Activated naive CD8-positive, alpha-beta T cell treated with anti-CD3 and anti-CD28 coated beads, Interleukin-2, amount 50 U/mL, for 24 hours (primary cell): ENCODE results near the gene COBL.

ENCODE experiments used
- ATAC-seq: fragments of 150-1000 bp; cut with Tn5 transposase; one replicate; pipeline ENCODE4 v1.10.0; 2021
- DNase-seq: peaks from one replicate; pipeline ENCODE4 v3.0.0; 2021
- H3K27ac Mint-ChIP-seq: one replicate; pipeline ENCODE4 v1.8.0; 2021; ENCODE audit warnings: mild to moderate bottlenecking, mixed read lengths
- H3K27me3 Mint-ChIP-seq: one replicate; pipeline ENCODE4 v1.8.0; 2021; ENCODE audit warnings: mixed read lengths
- H3K36me3 Mint-ChIP-seq: one replicate; pipeline ENCODE4 v1.8.0; 2021; ENCODE audit warnings: low read depth, mixed read lengths
- H3K4me1 Mint-ChIP-seq: one replicate; pipeline ENCODE4 v1.8.0; 2021; ENCODE audit warnings: mixed read lengths
- H3K4me3 Mint-ChIP-seq: one replicate; pipeline ENCODE4 v1.8.0; 2021; ENCODE audit warnings: mild to moderate bottlenecking, moderate library complexity, mixed read lengths
- H3K9me3 Mint-ChIP-seq: one replicate; pipeline ENCODE4 v1.8.0; 2021; ENCODE audit warnings: mixed read lengths

Gene COBL

DNA sequence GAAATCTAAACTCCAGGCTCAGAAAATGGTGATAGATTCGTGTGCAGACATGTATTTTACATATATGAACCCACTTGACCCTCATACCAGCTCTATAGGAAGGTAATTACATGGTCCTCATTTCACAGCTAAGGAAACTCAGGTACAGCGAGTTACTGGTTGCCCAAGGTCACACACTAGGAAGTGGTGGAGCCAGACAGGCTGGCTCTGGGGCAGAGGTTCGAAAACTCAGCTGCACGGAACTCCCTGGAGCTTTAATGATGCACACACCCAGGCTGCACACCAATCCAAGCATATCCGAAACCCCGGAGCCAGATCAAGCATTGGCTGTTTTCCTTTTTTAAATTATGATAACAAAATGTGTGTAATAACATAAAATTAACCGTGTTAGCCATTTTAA is 172.4 kb downstream of the COBL start:
- H3K4me3 Mint-ChIP-seq: no peak overlapping the region
- peaks cover 9% of the 10 kb centered on the region for H3K9me3 Mint-ChIP-seq

DNA sequence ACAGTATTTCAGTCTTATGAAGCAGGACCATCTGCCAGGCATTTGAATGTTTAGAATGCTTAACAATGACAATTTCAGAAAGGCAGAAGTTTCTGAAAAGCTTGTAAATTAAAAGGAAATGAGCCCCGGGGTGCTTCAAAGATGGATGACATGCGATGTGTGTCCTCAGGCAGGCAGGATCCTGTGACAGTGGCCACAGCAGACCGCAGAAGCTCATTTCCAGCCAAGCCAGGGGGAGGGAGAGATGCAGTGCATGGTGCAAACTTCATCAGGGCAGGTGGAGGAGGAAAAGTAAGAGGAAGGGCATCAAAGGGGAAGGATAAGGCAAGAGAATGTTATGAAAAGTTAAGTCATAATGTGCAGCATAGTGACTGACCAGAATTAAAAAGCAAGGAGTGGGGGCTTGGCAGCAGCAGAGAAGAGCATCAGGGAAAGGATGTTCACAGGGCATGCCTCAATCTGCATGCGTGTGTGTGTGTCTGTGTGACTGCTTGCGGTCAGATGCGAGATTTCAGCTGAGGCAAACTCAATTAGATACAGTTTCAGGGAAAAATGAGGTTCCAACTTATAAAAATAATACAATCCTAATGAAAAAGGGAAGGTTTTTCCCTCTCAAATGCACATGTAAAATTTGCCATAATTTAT is 173.7 kb downstream of the COBL start:
- H3K4me1 Mint-ChIP-seq: peaks cover 12% of the 10 kb centered on the region
- DNase-seq (no peak), ATAC-seq (no peak)
- H3K9me3 Mint-ChIP-seq: peaks cover 4% of the 10 kb centered on the region
- no peaks in the 10 kb centered on the region for H3K36me3 Mint-ChIP-seq
- H3K27ac Mint-ChIP-seq: no peak overlapping the region
- peaks cover 4% of the 10 kb centered on the region for H3K27me3 Mint-ChIP-seq
- H3K4me3 Mint-ChIP-seq: no peak overlapping the region

More for the DNA sequence above, 172.4 kb downstream of the COBL start:
- no peak overlapping the region for H3K27ac Mint-ChIP-seq
- peaks cover 4% of the 10 kb centered on the region for H3K36me3 Mint-ChIP-seq
- peaks cover 12% of the 10 kb centered on the region for H3K4me1 Mint-ChIP-seq
- H3K27me3 Mint-ChIP-seq: peaks cover 4% of the 10 kb centered on the region
- DNase-seq (no peak), ATAC-seq (no peak)

DNA sequence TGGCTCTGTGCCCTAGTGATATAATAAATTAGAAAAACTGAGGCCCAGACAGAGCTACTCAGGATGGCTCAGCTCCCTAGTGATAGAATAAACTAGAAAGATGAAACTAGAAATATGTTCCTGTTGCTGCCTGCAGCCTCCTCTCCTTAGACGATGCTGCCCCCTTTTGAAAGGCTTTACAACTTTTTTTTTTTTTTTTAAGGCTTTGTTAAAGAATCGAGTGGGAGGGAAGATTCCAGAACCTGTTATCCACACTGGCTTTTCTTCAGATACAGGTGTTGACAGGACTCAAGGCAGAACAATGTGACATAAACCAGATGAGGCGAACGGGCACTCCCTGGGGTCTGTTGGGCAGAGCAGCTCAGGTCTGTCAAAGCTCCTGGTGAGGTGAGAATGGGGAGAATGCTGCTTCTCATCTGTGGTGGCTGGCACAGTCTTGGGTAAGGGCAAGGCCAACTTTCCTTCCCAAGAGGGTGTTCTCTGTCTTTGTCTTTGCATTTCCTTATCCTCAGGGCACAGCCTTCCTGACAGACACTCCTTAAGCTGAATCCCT is 175.1 kb downstream of the COBL start:
- no peak for DNase-seq
- ATAC-seq: no peak
- Mint-ChIP-seq H3K9me3 (no peaks in the 10 kb centered on the region), H3K36me3 (no peaks in the 10 kb centered on the region), H3K4me1 (peaks cover 12% of the 10 kb centered on the region), H3K4me3 (no peak overlapping the region), H3K27ac (no peak overlapping the region), H3K27me3 (peaks cover 4% of the 10 kb centered on the region)

DNA sequence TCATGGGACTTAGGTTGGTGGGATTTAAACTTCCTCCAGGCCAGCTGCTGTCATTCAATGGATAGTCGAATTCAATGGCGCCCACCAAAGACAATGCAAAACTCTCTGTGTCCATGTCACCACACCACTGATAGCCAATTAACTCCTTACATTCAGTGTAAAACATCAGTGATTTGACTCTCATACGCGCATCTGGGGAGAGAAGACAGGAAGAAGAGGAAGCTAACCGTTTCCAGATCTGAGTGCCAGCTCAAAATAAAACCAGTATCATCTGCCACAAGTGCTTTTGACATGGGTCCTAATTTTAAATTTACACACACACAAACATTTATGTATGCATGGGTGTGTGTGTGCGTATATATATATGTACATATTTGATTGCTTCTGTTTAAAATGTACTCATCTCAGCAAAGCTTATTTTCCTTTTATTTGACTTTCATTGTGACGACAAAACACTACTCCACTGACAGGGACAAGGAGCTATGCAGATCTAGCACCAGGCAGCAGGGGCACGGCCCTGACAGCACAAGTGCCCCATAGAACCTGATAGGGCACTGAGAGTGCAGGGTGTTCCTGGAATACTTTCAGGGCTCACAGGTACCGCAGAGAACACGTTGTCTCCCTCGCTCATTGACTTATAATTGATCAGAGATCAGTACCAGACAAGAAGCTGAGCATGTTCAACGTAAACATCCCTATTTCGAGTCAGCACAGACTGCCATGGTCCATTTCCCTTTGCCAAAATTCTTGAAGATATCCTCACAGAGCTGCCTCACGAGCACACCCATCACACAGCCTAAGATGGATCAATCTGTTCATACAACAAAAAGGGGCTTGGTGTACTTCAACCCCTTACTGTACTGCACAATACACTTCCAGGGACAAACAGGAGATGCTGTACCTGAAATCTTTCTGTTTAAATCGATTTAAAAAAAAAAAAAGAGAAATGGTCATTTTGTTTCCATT is 176.1 kb downstream of the COBL start:
- no peaks in the 10 kb centered on the region for H3K36me3 Mint-ChIP-seq
- H3K27me3 Mint-ChIP-seq: peaks cover 4% of the 10 kb centered on the region
- H3K9me3 Mint-ChIP-seq: no peaks in the 10 kb centered on the region
- peaks cover 12% of the 10 kb centered on the region for H3K4me1 Mint-ChIP-seq
- no peak for DNase-seq
- no peak for ATAC-seq
- no peak overlapping the region for H3K4me3 Mint-ChIP-seq
- H3K27ac Mint-ChIP-seq: no peak overlapping the region

DNA sequence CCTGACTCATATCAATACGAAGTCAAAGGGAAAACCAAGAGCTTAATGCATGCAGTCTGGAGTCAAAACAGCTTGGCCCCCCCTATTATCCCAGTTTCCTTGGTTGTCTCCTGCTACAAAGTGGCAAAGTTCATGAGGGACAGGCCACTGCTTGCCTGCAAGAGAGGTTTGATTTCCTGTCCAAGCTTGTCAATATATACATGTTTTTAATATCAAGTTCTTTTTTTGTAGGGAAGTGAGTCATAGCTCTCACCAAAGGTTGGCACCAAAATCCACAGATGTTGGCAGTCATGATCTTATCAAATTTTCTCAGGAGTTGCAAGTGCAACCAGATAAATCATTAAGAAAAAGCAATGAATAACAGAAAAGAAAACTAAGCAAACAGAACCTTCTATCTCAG is 176.8 kb downstream of the COBL start:
- DNase-seq: no peak
- Mint-ChIP-seq H3K4me3 (no peak overlapping the region), H3K36me3 (no peaks in the 10 kb centered on the region), H3K27ac (no peak overlapping the region), H3K27me3 (peaks cover 4% of the 10 kb centered on the region), H3K9me3 (no peaks in the 10 kb centered on the region), H3K4me1 (peaks cover 12% of the 10 kb centered on the region)
- peak; percentile 33 for ATAC-seq

DNA sequence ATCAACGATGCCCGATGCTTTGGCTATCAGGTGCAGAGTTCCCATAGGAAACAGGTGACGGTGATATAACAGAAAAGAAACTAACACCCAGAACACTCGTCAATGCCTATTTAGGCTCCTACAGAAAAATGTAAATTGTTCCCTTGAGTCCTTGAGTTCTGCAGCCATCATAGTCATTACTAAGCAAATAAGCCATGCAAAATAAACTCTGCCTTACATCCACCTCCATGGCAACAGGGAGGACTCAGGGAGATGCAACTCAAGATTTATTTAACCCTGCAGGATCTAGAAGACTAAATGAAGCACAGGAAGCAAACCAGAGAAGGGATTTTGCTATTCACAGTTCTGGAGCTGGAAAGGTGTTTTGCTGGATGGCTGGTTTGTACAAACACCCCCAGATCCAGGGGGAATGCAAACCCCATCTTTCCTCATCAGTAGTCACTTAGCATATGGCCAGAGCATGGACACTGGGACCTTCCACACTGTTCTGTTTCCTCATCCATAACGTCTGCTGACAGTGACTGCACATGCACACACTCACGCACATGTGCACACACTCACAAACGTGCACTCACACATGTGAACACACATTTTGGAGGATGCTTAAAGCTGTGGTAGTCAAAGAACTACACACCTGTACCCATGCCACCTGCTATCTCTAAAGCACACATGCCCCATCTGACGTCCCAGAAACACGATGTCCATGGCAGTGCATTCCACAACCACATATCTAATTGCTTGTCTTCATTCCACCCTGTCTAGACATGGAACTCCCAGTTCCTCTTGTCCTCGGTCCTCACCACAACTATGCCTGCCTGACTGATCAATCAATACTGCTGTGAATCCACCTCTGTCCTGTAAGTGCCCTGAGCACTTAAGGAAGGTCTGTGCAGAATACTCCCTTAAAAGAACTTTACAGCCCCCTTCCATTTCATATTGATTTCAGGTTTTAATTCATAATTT is 178.2 kb downstream of the COBL start:
- H3K36me3 Mint-ChIP-seq: no peaks in the 10 kb centered on the region
- no peak overlapping the region for H3K4me3 Mint-ChIP-seq
- no peaks in the 10 kb centered on the region for H3K9me3 Mint-ChIP-seq
- H3K27me3 Mint-ChIP-seq: peaks cover 4% of the 10 kb centered on the region
- no peak overlapping the region for H3K27ac Mint-ChIP-seq
- H3K4me1 Mint-ChIP-seq: peaks cover 12% of the 10 kb centered on the region
- ATAC-seq (no peak), DNase-seq (no peak)

DNA sequence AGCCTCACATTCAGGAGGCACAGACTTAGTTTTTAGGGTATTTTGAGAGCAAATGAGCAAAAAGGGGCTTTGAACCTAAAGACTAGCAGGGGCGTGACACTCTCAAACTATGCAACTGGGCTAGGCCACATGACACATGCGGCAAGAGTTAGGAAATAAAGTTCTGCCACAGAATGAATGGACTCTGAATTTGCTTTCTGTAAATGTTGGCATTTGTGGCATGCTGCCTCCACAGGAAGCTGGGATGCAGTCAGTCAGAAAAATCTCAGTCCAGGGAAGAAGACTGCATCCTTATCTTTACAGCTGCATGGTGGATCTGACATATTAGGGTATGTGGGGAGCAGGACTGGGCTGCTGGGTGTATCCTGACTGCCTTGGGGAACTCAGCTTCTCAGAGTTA is 181.0 kb downstream of the COBL start:
- Mint-ChIP-seq H3K27me3 (no peaks in the 10 kb centered on the region), H3K4me3 (no peak overlapping the region), H3K4me1 (peaks cover 10% of the 10 kb centered on the region), H3K27ac (no peak overlapping the region), H3K36me3 (no peaks in the 10 kb centered on the region), H3K9me3 (no peaks in the 10 kb centered on the region)
- DNase-seq (no peak), ATAC-seq (no peak)

DNA sequence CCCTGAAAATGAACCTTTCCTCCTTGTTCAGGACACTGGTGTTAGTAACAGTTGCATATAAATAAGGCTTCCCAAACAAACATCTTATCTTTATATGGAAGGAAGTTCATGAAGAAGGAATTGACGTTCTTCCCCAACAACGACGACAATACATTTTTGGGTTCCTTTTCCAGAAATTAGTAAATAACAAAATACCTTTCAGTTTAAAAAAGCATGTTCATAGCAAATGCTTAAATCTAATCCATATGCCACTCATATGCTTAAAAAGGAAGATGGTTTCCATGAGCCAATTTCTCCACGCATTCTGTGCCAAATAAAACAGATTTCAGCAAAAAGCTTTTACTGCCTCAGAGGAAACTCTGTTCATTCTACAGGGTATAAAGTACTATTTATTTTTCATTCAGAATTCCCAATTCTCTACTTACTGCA is 182.6 kb downstream of the COBL start:
- ATAC-seq (no peak), DNase-seq (no peak)
- Mint-ChIP-seq H3K9me3 (no peaks in the 10 kb centered on the region), H3K4me1 (no peaks in the 10 kb centered on the region), H3K36me3 (no peaks in the 10 kb centered on the region), H3K4me3 (no peak overlapping the region), H3K27ac (no peak overlapping the region), H3K27me3 (no peaks in the 10 kb centered on the region)

DNA sequence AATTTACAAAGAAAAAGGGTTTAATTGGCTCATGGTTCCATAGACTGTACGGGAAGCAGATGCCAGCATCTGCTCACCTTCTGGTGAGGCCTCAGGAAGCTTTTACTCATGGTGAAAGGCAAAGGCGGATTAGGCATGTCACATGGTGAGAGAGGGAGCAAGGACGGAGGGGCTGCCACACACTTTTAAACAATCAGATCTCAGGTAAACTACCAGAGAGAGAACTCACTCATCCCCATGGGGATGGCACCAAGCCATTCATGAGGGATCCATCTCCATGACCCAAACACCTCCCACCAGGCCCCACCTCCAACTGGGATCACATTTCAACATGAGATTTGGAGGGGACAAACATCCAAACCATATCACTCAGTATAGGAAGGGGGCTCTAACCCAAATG is 183.9 kb downstream of the COBL start:
- H3K4me1 Mint-ChIP-seq: no peaks in the 10 kb centered on the region
- H3K27me3 Mint-ChIP-seq: no peaks in the 10 kb centered on the region
- H3K4me3 Mint-ChIP-seq: no peak overlapping the region
- H3K9me3 Mint-ChIP-seq: no peaks in the 10 kb centered on the region
- no peaks in the 10 kb centered on the region for H3K36me3 Mint-ChIP-seq
- DNase-seq (no peak), ATAC-seq (no peak)
- no peak overlapping the region for H3K27ac Mint-ChIP-seq

DNA sequence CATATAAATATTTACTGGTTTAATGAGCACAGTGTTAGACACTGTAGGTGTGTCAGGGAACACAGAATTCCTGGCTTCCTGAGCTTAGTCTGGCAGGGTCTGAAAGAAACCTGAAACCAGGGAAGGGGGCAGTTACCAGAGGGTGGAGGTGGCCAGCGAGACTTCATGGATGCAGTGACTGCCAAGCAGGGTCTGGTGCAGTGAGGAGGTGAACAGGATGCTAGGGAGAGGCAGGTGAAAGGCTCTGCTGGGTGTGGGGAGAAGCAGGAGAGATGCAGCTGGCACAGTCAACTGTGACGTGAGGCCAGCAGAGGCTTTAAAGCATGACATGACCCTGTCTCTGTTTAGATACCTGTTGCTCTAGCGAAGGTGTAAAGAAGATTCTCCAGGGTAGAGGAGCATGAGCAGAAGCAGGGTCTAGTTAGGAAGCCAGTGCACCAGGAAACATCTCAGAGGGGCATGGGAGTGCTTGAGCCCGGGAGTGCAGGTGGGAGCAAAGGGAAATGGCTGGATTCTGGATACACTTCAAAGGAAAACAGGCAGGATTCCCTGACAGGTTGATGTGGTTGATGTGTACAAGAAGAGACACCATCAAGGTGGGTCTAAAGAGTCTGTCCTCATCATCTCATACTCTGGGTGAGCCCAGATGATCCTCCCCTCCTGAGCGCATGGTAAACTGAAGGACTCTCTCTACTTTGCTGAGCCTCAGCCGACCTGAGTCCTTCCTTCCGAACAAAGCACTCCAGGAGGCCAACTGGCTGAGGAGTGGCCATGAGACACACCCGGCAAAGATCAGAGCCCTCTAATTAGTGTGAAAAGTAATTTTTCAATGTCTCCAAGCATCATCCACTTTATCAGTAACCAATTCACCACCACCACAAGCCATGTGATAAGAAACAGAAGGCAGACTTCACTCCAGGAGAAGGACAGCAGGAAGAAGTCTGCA is 186.8 kb downstream of the COBL start:
- ATAC-seq (no peak), DNase-seq (no peak)
- Mint-ChIP-seq H3K4me3 (no peak overlapping the region), H3K4me1 (no peaks in the 10 kb centered on the region), H3K27ac (no peak overlapping the region), H3K36me3 (no peaks in the 10 kb centered on the region), H3K9me3 (no peaks in the 10 kb centered on the region), H3K27me3 (no peaks in the 10 kb centered on the region)

DNA sequence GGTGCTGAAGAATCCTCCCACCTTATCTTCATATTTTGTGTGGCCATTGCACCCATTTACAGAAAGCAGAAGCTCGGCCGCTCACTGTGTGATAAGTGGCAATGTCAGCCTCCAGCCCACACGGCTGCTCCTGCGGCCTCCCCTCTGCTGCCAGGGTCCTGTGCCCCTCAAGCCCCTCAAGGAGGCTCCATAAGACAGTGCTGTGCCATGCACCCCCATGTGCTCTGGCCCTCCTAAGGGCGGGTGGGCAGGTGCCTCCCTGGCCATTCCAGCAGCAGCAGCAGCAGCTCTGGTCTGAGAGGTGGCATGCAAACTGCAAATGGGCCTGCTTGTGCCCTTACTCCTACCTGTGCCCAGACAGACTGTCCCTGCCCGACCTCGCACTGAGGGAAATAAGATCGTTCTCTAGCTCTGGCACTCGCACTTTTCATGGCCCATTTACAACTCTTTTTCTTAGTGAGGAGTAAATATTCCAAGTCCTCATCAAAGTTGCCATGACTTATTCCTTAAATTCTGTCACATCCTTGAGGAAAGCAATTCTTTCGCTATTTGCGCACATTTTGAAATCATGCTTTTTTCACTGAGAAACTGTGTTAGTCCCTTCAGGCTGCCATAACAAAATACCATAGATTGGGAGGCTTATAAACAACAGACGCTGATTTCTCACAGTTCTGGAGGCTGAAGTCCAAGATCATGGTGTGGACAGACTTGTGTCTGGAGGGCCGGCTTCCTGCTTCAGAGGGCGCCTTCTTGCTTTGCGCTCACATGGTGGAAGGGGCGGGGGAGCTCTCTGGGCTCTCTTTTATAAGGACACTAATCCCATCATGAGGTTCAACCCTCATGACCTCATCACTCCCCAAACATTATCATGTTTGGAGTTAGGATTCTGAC is 187.8 kb downstream of the COBL start:
- no peak overlapping the region for H3K27ac Mint-ChIP-seq
- no peak for DNase-seq
- no peaks in the 10 kb centered on the region for H3K36me3 Mint-ChIP-seq

DNA sequence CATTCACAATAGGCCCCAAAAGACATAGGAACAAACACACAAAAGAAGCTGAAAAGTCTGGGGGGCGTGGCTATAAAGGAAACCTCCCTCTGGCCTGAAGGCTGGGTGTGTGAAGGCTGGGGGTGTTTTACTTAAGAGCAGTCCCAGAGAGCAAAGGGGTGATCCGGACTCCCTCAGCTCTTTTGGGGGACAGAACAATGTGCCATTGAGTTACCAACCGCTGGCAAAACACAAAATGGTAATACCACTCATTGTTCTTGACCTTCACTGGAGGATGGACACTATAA is 189.0 kb downstream of the COBL start:
- Mint-ChIP-seq H3K4me3 (no peak overlapping the region), H3K9me3 (no peaks in the 10 kb centered on the region)

More for the DNA sequence above, 187.8 kb downstream of the COBL start:
- no peak for ATAC-seq
- Mint-ChIP-seq H3K4me3 (no peak overlapping the region), H3K4me1 (peaks cover 2% of the 10 kb centered on the region), H3K9me3 (no peaks in the 10 kb centered on the region), H3K27me3 (no peaks in the 10 kb centered on the region)

More for the DNA sequence above, 189.0 kb downstream of the COBL start:
- H3K36me3 Mint-ChIP-seq: no peaks in the 10 kb centered on the region
- H3K4me1 Mint-ChIP-seq: peaks cover 12% of the 10 kb centered on the region
- no peak overlapping the region for H3K27ac Mint-ChIP-seq
- DNase-seq: no peak
- no peak for ATAC-seq
- H3K27me3 Mint-ChIP-seq: no peaks in the 10 kb centered on the region
